ENCODE measurements around the gene OTC.

The OTC gene

GRCh38 chrX:38438321-38438720, 85.9 kb downstream of the OTC start:
- TF ChIP-seq CTCF (conservative IDR thresholded peaks at IDR 0.05; ENCODE audit: low read depth, low read length): no peak
- no peak overlapping the region for H3K4me3 ChIP-seq (ENCODE audit: low read depth, low read length)
- DNase-seq (ENCODE audit: low read depth): no peak

- no peak for DNase-seq (ENCODE audit: low read depth)
- H3K4me3 ChIP-seq (ENCODE audit: low read depth, low read length): no peak overlapping the region
- no peak for TF ChIP-seq CTCF (conservative IDR thresholded peaks at IDR 0.05; ENCODE audit: low read depth, low read length)
These were observed 100.2 kb downstream of the OTC start for GRCh38 chrX:38452603-38453002.

GRCh38 chrX:38458071-38458470, 105.7 kb downstream of the OTC start:
- peak; percentile 7 for DNase-seq (ENCODE audit: low read depth)
- H3K4me3 ChIP-seq (ENCODE audit: low read depth, low read length): no peak overlapping the region
- TF ChIP-seq CTCF (conservative IDR thresholded peaks at IDR 0.05; ENCODE audit: low read depth, low read length): peak; percentile 19

GRCh38 chrX:38462257-38462656, 109.9 kb downstream of the OTC start:
- no peak overlapping the region for H3K4me3 ChIP-seq (ENCODE audit: low read depth, low read length)
- DNase-seq (ENCODE audit: low read depth): no peak
- TF ChIP-seq CTCF (conservative IDR thresholded peaks at IDR 0.05; ENCODE audit: low read depth, low read length): no peak

- no peak for DNase-seq (ENCODE audit: low read depth)
- TF ChIP-seq CTCF (conservative IDR thresholded peaks at IDR 0.05; ENCODE audit: low read depth, low read length): no peak
- no peak overlapping the region for H3K4me3 ChIP-seq (ENCODE audit: low read depth, low read length)
These were observed 113.3 kb downstream of the OTC start for GRCh38 chrX:38465686-38466085.

- no peak for TF ChIP-seq CTCF (conservative IDR thresholded peaks at IDR 0.05; ENCODE audit: low read depth, low read length)
- no peak for DNase-seq (ENCODE audit: low read depth)
- H3K4me3 ChIP-seq (ENCODE audit: low read depth, low read length): no peak overlapping the region
These were observed 116.3 kb downstream of the OTC start for GRCh38 chrX:38468563-38469157.
